OCI-LY3 (cell line): Measurements from ENCODE around the gene PHETA2.

ENCODE experiments used
- H2AFZ ChIP-seq: fragments of 200-600, 300-600 bp; shearing (Covaris generic); 2 replicates; pipeline ENCODE4 v1.6.0; 2014; ENCODE audit warnings: antibody characterized with exemption, low read depth, low read length
- H3K27ac ChIP-seq: fragments of 200-600, 300-600 bp; sonication (generic); 2 replicates; pipeline ENCODE4 v1.5.1; 2014; ENCODE audit warnings: mild to moderate bottlenecking, low read length, moderate library complexity, mixed read lengths
- H3K27me3 ChIP-seq: fragments of 200-600, 300-600 bp; sonication (generic); 2 replicates; pipeline ENCODE4 v1.6.1; 2014; ENCODE audit warnings: low read depth, low read length, mixed read lengths
- H3K36me3 ChIP-seq: fragments of 200-600, 300-600 bp; sonication (generic); replicated peaks from 2 replicates; pipeline ENCODE3; 2014; ENCODE audit warnings: low read depth, low read length, mixed read lengths
- H3K4me1 ChIP-seq: fragments of 300-600, 200-600 bp; sonication (generic); 2 replicates; pipeline ENCODE4 v1.6.1; 2014; ENCODE audit warnings: low read length, mixed read lengths
- H3K4me2 ChIP-seq: fragments of 200-600, 300-600 bp; sonication (generic); 2 replicates; pipeline ENCODE4 v1.6.1; 2014; ENCODE audit warnings: low read length, mixed read lengths
- H3K4me3 ChIP-seq: fragments of 300-600, 200-600 bp; sonication (generic); 2 replicates; pipeline ENCODE4 v1.5.1; 2014; ENCODE audit warnings: antibody characterized with exemption, mild to moderate bottlenecking, low read length, moderate library complexity
- H3K79me2 ChIP-seq: fragments of 300-600, 200-600 bp; shearing (Covaris generic); 2 replicates; pipeline ENCODE4 v1.6.1; 2014; ENCODE audit warnings: mild to moderate bottlenecking, low read length, mixed read lengths
- H3K9ac ChIP-seq: fragments of 300-600, 200-600 bp; shearing (Covaris generic); 2 replicates; pipeline ENCODE4 v1.6.0; 2014; ENCODE audit warnings: mild to moderate bottlenecking, low read length, moderate library complexity
- H3K9me3 ChIP-seq: fragments of 200-600, 300-600 bp; shearing (Covaris generic); 2 replicates; pipeline ENCODE4 v1.6.1; 2014; ENCODE audit warnings: low read length, mixed read lengths; ENCODE audit not compliant: insufficient read depth
- H4K20me1 ChIP-seq: fragments of 200-600, 300-600 bp; sonication (generic); 2 replicates; pipeline ENCODE4 v1.6.1; 2016; ENCODE audit warnings: low read length, mixed read lengths; ENCODE audit not compliant: insufficient read depth
- EZH2phosphoT487 ChIP-seq: fragments of 200-600 bp; shearing (Covaris generic); IDR thresholded peaks from 2 replicates; pipeline ENCODE4 v1.6.1; 2018; ENCODE audit warnings: antibody characterized with exemption, mixed run types, low read depth
- TF ChIP-seq, protein P1 (sequence below): fragments of 200-600, 300-600 bp; sonication (generic); IDR thresholded peaks from 2 replicates; pipeline ENCODE4 v1.5.1; 2014; ENCODE audit warnings: antibody characterized with exemption, low read length, low read depth

The PHETA2 gene

DNA sequence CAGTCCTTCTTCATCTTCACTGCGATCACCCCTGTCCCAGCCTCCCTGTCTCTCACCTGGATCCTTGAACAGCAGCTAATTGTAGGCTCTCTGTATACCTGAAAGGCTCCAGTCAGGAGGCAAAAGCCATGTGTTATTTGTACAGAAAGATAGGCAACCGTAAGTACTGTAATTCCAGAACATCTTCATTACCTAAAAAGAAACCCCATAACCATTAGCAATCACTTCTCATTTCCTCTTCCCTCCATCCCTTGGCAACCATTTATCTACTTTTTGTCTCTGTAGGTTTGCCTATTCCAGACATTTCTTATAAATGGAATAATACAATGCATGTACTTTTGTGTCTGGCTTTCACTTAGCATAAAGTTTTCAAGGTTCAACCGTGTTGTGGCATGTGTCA lies 21.3 kb upstream of the PHETA2 start:
- peaks cover 23% of the 10 kb centered on the region for H3K9me3 ChIP-seq
- peak overlapping the region; percentile 37; the same call in 1 of the 2 replicates for H3K9ac ChIP-seq
- H2AFZ ChIP-seq: no peak overlapping the region
- peak overlapping the region; percentile 13 for H3K4me3 ChIP-seq
- peaks cover 42% of the 10 kb centered on the region for H3K4me1 ChIP-seq
- H3K4me2 ChIP-seq: peak overlapping the region; percentile 67
- H3K27ac ChIP-seq: peak overlapping the region; percentile 83
- no peaks in the 10 kb centered on the region for H3K79me2 ChIP-seq
- TF ChIP-seq EZH2phosphoT487: no peak
- TF ChIP-seq, protein P1, sequence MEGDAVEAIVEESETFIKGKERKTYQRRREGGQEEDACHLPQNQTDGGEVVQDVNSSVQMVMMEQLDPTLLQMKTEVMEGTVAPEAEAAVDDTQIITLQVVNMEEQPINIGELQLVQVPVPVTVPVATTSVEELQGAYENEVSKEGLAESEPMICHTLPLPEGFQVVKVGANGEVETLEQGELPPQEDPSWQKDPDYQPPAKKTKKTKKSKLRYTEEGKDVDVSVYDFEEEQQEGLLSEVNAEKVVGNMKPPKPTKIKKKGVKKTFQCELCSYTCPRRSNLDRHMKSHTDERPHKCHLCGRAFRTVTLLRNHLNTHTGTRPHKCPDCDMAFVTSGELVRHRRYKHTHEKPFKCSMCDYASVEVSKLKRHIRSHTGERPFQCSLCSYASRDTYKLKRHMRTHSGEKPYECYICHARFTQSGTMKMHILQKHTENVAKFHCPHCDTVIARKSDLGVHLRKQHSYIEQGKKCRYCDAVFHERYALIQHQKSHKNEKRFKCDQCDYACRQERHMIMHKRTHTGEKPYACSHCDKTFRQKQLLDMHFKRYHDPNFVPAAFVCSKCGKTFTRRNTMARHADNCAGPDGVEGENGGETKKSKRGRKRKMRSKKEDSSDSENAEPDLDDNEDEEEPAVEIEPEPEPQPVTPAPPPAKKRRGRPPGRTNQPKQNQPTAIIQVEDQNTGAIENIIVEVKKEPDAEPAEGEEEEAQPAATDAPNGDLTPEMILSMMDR: no peak
- H4K20me1 ChIP-seq: no peaks in the 10 kb centered on the region
- peaks cover 22% of the 10 kb centered on the region for H3K36me3 ChIP-seq
- H3K27me3 ChIP-seq: no peaks in the 10 kb centered on the region

DNA sequence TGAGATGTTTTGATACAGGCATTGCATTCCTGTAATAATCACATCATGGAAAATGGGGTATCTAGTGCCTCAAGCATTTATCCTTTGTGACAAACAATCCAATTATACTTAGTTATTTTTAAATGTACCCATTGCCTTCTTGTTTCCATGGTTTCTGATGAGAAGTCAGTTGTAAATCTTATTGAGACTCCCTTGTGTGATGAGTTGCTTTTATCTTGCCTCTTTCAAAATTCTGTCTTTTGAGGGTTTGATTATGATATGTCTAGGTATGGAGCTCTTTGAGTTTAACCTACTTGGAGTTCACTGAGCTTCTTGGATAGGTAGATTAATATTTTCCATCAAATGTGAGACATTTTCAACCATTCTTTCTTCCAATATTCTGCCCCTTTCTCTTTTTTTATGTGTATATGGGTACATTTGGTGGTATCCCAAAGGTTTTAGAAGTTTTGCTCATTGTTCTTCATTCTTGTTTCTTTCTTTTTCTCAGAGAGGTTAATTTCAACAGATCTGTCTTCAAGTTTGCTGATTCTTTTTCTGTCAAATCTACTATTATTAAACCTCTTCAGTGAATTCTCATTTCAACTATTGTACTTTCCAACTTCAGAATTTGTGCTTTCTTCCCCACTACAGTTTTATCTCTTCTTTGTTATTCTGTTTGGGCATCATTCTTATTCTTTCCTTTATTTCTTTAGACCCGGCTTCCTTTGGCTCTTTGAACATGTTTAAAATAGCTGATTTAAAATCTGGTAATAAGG lies 17.1 kb upstream of the PHETA2 start:
- Histone ChIP-seq H4K20me1 (no peaks in the 10 kb centered on the region), H3K36me3 (peaks cover 61% of the 10 kb centered on the region), H3K4me1 (peaks cover 28% of the 10 kb centered on the region)

DNA sequence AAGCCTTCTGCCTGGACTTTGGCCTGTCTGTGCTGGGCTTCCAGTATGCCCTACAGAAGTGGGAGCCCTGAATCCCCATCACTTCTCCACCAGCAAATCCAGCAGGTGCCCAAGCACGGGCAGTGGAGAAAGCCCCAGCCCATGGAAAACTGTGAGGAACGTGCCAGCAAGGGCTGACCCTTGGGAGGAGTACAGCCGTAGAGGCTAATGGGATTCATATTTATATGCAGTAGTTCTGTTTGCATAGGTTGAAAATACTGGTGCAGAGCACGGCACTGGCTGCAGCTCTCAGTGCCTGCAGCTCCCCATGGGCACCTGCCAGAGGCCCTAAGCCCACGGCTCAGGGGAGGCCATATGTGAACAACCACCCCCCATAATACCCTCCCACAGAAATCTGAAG lies 13.6 kb upstream of the PHETA2 start:
- Histone ChIP-seq H3K27ac (no peak overlapping the region), H3K79me2 (no peaks in the 10 kb centered on the region), H3K9ac (no peak overlapping the region), H2AFZ (no peak overlapping the region), H3K9me3 (peaks cover 33% of the 10 kb centered on the region), H3K4me3 (no peak overlapping the region), H3K4me2 (no peak overlapping the region), H4K20me1 (no peaks in the 10 kb centered on the region), H3K36me3 (peaks cover 82% of the 10 kb centered on the region), H3K27me3 (no peaks in the 10 kb centered on the region), H3K4me1 (no peaks in the 10 kb centered on the region)
- TF ChIP-seq, protein P1: no peak
- no peak for TF ChIP-seq EZH2phosphoT487

More for the DNA sequence above, 17.1 kb upstream of the PHETA2 start:
- Histone ChIP-seq H3K27ac (no peak overlapping the region), H3K27me3 (no peaks in the 10 kb centered on the region), H3K4me3 (no peak overlapping the region), H3K9ac (no peak overlapping the region), H3K79me2 (no peaks in the 10 kb centered on the region), H2AFZ (no peak overlapping the region), H3K9me3 (peaks cover 36% of the 10 kb centered on the region), H3K4me2 (no peak overlapping the region)
- no peak for TF ChIP-seq EZH2phosphoT487
- TF ChIP-seq, protein P1: no peak

DNA sequence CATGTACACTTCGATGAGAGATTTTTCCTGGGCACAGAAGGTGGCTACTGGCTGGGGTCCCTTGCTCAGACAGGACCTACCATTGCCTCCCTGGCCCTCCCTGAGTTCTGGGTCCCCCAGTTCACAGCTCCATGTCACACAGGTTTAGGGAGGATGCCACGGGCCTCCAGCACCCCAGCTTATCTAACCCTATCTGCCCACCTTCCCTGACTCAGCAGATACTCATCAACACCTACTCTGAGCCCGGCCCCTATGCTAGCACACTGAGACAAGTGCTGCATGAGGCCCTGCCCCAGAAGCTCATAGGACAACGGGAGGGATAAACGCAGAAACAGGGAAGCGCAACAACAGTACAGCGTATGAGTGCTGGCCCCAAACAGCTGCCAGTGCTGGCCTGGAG lies 13.0 kb upstream of the PHETA2 start:
- H3K79me2 ChIP-seq: no peaks in the 10 kb centered on the region
- H3K27ac ChIP-seq: no peak overlapping the region
- no peaks in the 10 kb centered on the region for H4K20me1 ChIP-seq
- H3K27me3 ChIP-seq: no peaks in the 10 kb centered on the region
- H3K4me1 ChIP-seq: no peaks in the 10 kb centered on the region
- H2AFZ ChIP-seq: no peak overlapping the region
- peaks cover 28% of the 10 kb centered on the region for H3K9me3 ChIP-seq
- TF ChIP-seq, protein P1: no peak
- H3K4me2 ChIP-seq: no peak overlapping the region
- peaks cover 82% of the 10 kb centered on the region for H3K36me3 ChIP-seq
- H3K4me3 ChIP-seq: no peak overlapping the region
- no peak overlapping the region for H3K9ac ChIP-seq
